Motor neuron (in vitro differentiated cells): ENCODE data around the gene ATRIP. TPM values are rescaled to one million over a fixed set of nuclear protein-coding genes. Genes with fewer than 3 reads are reported as not detected.

Source experiments
- ATAC-seq, 8 experiments: fragments of 200-7000 bp; cut with Tn5 transposase; replicated peaks in 6 of 8; 2 replicates each; pipeline ENCODE4 v1.8.0; 2021; ENCODE audit warnings: mild to moderate bottlenecking in 8 of 8, moderate library complexity in 8 of 8
- H3K27ac ChIP-seq, 2 donors: fragments of 250-450 bp; sonication (Bioruptor Pico); 2 replicates each; pipeline ENCODE4 v1.9.0; 2021; ENCODE audit warnings: antibody characterized with exemption in 2 of 2, mild to moderate bottlenecking in 2 of 2, moderate library complexity in 1 of 2
- H3K4me1 ChIP-seq, 2 donors: fragments of 250-450 bp; sonication (Bioruptor Pico); replicated peaks in 1 of 2; 2 replicates each; pipeline ENCODE4 v1.6.1; 2021; ENCODE audit warnings: antibody characterized with exemption in 2 of 2, mild to moderate bottlenecking in 2 of 2, moderate library complexity in 1 of 2
- H3K4me3 ChIP-seq, 5 donors: fragments of 250-450 bp; sonication (Bioruptor Pico); 2 replicates each; pipeline ENCODE4 v1.9.0; 2021; ENCODE audit warnings: antibody characterized with exemption in 5 of 5, mild to moderate bottlenecking in 5 of 5, moderate library complexity in 4 of 5
- WGBS, 10 experiments: fragments of 450-650 bp; shearing (Covaris generic); methylation state at CpG; one replicate each; pipeline ENCODE4 v1.0.0; 2022; 5-methylcytosine and 5-hydroxymethylcytosine counted together
- in situ Hi-C, 9 experiments: fragments of 400-800 bp; cut with MboI; loops; one replicate each; pipeline ENCODE4 v1.15.0; 2021; ENCODE audit warnings: low sequenced_read_pairs in 9 of 9, low pct_unique_long_range_greater_than_20kb in 2 of 9; ENCODE audit not compliant: unreplicated experiment in 9 of 9
- total RNA-seq, 8 experiments: library from RNA; unstranded; fragments of 300-600 nt; gene quantifications; 2 replicates each; pipeline versions ENCODE4 v1.2.3 to v1.2.4, GENCODE V29; 2022

ATRIP gene
- total RNA-seq, 8 experiments from 2014 or later: 3.9 to 11.7 (median 5.7) TPM

- in situ Hi-C loops: loop anchor here in 7 of 9 experiments (10.0 to 25.0 kb wide), 4 partner anchors 155 to 193 kb away; partner anchors contain the start of gene ZNF589 (in 1 of the 7)
- 7 to 80% (median 52%) methylated on average over 1 to 4 of the region's 15 CpGs; no CpG with 5 or more reads in 5 of the 10 experiments for WGBS, 10 experiments
- ATAC-seq: peak; percentile 0 to 45 (median 18)
- Histone ChIP-seq H3K27ac (peak within 1 kb of the TSS; percentile 93 to 94), H3K4me1 (peaks cover 31 to 34% of the 10 kb centered on the region in 2 donors), H3K4me3 (peak within 1 kb of the TSS; percentile 82 to 93 (median 88))
Measured at GRCh38 chr3:48429960-48430707, 16.4 kb upstream of the ATRIP start, which contains the start of gene PLXNB1. Gene PLXNB1 (minus strand): TSS chr3:48430086. CDS start chr3:48424611, 5,475 bp downstream.

DNA sequence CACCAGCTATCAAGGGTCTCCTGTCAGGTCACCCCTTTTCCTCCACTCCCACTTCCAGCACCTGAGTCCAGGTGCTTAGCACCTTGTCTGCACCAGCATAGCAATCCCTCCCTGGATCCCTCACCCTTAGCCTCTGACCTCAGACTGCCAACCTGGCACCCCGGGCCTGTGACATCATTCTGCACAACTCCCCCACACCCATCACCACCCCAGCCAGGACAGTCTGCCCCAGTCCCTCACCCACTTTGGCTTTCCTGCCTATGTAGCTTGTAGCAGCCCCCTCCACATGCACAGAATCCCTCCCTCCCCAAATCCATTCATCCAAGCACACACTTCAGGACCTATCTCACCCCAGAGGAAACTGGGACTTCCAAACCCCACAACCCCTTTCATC, 15.8 kb upstream of the ATRIP start:
- peaks cover 28 to 31% of the 10 kb centered on the region in 2 donors for H3K4me1 ChIP-seq
- H3K27ac ChIP-seq: no peak overlapping the region
- no peak overlapping the region for H3K4me3 ChIP-seq
- in situ Hi-C loops: loop anchor here in 7 of 9 experiments (10.0 to 25.0 kb wide), 4 partner anchors 156 to 193 kb away; partner anchors contain the start of gene ZNF589 (in 1 of the 7)
- no peak for ATAC-seq
- WGBS, 10 experiments: 100% methylated on average over 1 of the region's 1 CpG; no CpG with 5 or more reads in 9 of the 10 experiments

DNA sequence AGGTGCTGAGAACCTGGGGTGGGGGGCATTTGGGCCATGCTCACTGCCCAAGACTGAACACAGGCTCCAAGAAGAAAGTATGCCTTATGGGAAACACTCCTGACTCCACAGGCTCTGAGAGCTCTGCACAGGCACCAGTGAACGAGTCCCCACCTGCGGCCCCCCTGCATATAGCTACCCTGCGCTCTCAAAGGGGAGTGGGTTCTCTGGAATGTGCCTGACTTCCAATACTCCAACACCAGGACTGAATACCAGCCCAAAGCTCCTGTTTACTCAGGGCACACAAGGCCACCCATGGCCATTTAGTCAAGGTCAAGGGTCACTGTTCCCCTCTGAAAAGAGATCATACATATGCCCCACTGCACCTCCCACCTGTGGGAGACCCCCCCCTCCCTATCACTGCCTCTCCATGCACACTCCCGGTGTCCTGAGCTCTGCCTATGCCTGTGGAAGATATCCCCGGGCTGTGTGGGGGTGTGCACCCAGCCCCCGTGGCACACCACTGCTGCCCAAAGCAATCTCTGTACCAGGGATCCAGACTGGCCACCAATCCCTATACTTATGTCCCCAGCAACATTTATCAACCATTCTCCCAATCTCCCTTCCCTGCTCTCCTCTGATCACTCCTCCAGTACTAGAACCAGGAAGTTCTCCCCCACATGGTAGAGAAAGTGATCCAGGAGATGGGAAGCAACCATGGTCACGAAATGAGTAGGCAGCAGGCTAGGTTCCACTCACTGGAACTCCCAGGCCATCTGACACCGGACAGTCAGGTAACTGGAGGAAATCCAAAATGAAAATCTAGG, 15.1 kb upstream of the ATRIP start:
- in situ Hi-C loops: loop anchor here in 7 of 9 experiments (10.0 to 25.0 kb wide), 4 partner anchors 157 to 194 kb away; partner anchors contain the start of gene ZNF589 (in 1 of the 7)

GRCh38 chr3:48432411-48433371, 13.8 kb upstream of the ATRIP start:
- in situ Hi-C loops: loop anchor here in 7 of 9 experiments (10.0 to 25.0 kb wide), 4 partner anchors 158 to 195 kb away; partner anchors contain the start of gene ZNF589 (in 1 of the 7)
- no peak overlapping the region for H3K27ac ChIP-seq
- no peak overlapping the region for H3K4me3 ChIP-seq
- 63 to 100% (median 89%) methylated on average over 2 to 10 of the region's 16 CpGs; no CpG with 5 or more reads in 4 of the 10 experiments for WGBS, 10 experiments
- H3K4me1 ChIP-seq: peaks cover 10 to 11% of the 10 kb centered on the region in 2 donors
- no peak for ATAC-seq

More for the DNA sequence above, 15.1 kb upstream of the ATRIP start:
- ATAC-seq: no peak
- Histone ChIP-seq H3K4me3 (no peak overlapping the region), H3K27ac (no peak overlapping the region), H3K4me1 (peaks cover 21 to 24% of the 10 kb centered on the region in 2 donors)
- WGBS, 10 experiments: 93 to 100% (median 100%) methylated on average over 1 to 3 of the region's 8 CpGs; no CpG with 5 or more reads in 7 of the 10 experiments

DNA sequence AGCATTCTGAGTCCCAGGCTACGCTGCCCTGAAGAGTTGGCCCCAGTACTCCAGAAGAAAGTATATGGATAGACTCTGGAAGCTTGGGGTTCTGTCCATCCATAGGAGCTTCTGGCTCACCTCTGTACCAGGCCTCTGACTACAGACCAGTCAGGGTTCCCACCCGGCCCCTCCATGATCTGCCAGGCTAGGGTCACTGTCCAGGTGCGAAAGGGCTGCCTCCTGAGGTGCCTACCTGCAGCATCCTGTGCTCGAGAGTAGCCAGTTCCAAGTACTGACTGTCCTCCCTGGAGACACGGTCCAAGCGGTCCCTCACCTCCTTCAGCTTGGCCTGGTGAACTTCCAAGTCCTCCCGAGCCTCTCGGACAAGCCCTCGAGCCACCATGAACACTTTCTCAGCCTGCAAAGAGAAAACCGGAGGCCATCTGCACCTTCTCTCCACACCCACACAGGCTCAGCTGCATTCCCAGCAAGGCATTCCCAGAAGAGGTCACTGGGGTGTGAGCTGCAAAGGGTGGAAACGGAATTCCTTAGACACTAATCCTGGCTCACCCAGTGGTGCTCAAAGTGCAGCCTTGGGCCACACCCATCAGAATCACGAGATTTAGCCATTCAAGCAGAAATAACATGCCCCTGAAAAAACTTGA, 12.9 kb upstream of the ATRIP start:
- ATAC-seq: peak in 3 of 8 experiments; percentile 51 to 63 (median 61)
- H3K4me3 ChIP-seq: no peak overlapping the region
- H3K4me1 ChIP-seq: peaks cover 4% of the 10 kb centered on the region in 2 donors
- WGBS, 10 experiments: 0 to 95% (median 88%) methylated on average over 1 to 8 of the region's 12 CpGs; no CpG with 5 or more reads in 6 of the 10 experiments
- H3K27ac ChIP-seq: no peak overlapping the region
- in situ Hi-C loops: loop anchor here in 7 of 9 experiments (10.0 to 25.0 kb wide), 4 partner anchors 159 to 196 kb away; partner anchors contain the start of gene ZNF589 (in 1 of the 7)

GRCh38 chr3:48434591-48435222, 11.8 kb upstream of the ATRIP start:
- in situ Hi-C loops: loop anchor here in 7 of 9 experiments (10.0 to 25.0 kb wide), 4 partner anchors 160 to 197 kb away; partner anchors contain the start of gene ZNF589 (in 1 of the 7)
- no peak overlapping the region for H3K27ac ChIP-seq
- WGBS, 10 experiments: 35 to 100% (median 85%) methylated on average over 1 to 7 of the region's 15 CpGs; no CpG with 5 or more reads in 4 of the 10 experiments
- no peak overlapping the region for H3K4me3 ChIP-seq
- no peak for ATAC-seq
- H3K4me1 ChIP-seq: peaks cover 9% of the 10 kb centered on the region in 2 donors

DNA sequence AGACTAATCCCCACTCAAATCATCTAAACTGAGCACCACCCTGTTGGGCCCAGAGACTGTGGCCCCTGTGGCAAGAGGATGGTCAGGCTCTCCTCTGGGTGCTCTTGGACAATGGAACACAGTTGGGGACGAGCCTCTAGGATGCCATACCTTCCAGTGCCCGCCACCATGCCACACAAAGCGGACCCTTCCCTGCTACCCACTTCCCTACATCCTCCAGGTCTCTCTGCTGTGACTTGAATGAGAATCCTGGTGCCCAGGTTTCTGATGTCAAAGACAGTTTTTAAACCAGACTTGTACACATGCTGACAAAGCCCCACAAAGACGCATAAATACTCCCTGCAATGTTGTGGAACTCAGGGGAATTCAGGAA, 11.3 kb upstream of the ATRIP start:
- in situ Hi-C loops: loop anchor here in 7 of 9 experiments (10.0 to 25.0 kb wide), 4 partner anchors 160 to 198 kb away; partner anchors contain the start of gene ZNF589 (in 1 of the 7)
- Histone ChIP-seq H3K27ac (no peak overlapping the region), H3K4me3 (no peak overlapping the region), H3K4me1 (peaks cover 7% of the 10 kb centered on the region in 2 donors)
- no peak for ATAC-seq
- 0 to 100% (median 70%) methylated on average over 1 to 4 of the region's 4 CpGs; no CpG with 5 or more reads in 2 of the 10 experiments for WGBS, 10 experiments

- Histone ChIP-seq H3K27ac (no peak overlapping the region), H3K4me3 (no peak overlapping the region), H3K4me1 (peaks cover 6 to 7% of the 10 kb centered on the region in 2 donors)
- ATAC-seq: peak; percentile 12 to 51 (median 48)
- 0 to 81% (median 65%) methylated on average over 1 to 6 of the region's 7 CpGs; no CpG with 5 or more reads in 2 of the 10 experiments for WGBS, 10 experiments
- in situ Hi-C loops: loop anchor here in 7 of 9 experiments (10.0 to 25.0 kb wide), 4 partner anchors 161 to 199 kb away; partner anchors contain the start of gene ZNF589 (in 1 of the 7)
Measured at GRCh38 chr3:48435774-48436476, 10.6 kb upstream of the ATRIP start.

GRCh38 chr3:48436477-48436787, 10.1 kb upstream of the ATRIP start:
- in situ Hi-C loops: loop anchor here in 7 of 9 experiments (10.0 to 25.0 kb wide), 4 partner anchors 162 to 199 kb away; partner anchors contain the start of gene ZNF589 (in 1 of the 7)
- 0 to 100% methylated on average over 1 of the region's 1 CpG; no CpG with 5 or more reads in 8 of the 10 experiments for WGBS, 10 experiments
- ATAC-seq: no peak
- Histone ChIP-seq H3K4me1 (peaks cover 11 to 12% of the 10 kb centered on the region in 2 donors), H3K4me3 (no peak overlapping the region), H3K27ac (no peak overlapping the region)

- Histone ChIP-seq H3K27ac (no peak overlapping the region), H3K4me1 (peaks cover 14 to 16% of the 10 kb centered on the region in 2 donors), H3K4me3 (no peak overlapping the region)
- ATAC-seq: no peak
- WGBS, 10 experiments: 71 to 100% (median 88%) methylated on average over 1 to 5 of the region's 7 CpGs; no CpG with 5 or more reads in 3 of the 10 experiments
- in situ Hi-C loops: loop anchor here in 7 of 9 experiments (10.0 to 25.0 kb wide), 4 partner anchors 162 to 200 kb away; partner anchors contain the start of gene ZNF589 (in 1 of the 7)
Measured at GRCh38 chr3:48436855-48437254, 9.7 kb upstream of the ATRIP start.
